ENCODE measurements around the gene TRAPPC4. TPM values are rescaled to one million over a fixed set of nuclear protein-coding genes. Genes with fewer than 3 reads are reported as not detected.

Gene TRAPPC4
- total and polyA plus RNA-seq, 2 donors (not counting 1 experiment from before 2014, with no cell fraction given): 61.4 to 64.5 TPM

DNA sequence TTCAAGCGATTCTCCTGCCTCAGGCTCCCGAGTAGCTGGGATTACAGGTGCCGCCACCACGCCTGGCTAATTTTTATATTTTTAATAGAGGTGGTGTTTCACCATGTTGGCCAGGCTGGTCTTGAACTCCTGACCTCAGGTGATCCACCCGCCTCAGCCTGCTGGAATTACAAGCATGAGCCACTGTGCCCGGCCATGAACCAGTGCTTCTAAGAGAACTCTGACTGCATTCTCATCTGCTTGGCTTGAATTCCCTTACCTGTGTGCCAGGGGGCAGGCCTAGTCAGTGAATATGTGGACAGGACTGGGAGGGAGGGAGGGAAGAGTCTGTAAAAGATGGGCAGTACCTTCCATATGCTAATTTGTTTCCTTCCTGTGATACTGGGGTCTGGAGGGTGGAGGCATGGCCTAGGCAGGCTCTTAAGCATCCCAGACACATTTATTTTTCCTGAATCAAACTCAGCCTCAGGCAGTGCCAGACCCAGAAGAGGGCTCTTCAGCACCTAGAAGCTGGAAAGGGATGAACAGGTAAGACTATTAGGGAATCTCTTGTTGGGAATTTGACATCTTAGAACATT, 7.0 kb upstream of the TRAPPC4 start:
- H3K9me3 ChIP-seq (ENCODE audit: control extremely low read depth in 1 of 3, control insufficient read depth in 2 of 3, insufficient read depth in 1 of 3, low read length in 2 of 3): no peaks in the 10 kb centered on the region
- Mint-ChIP-seq H3K9me3 (ENCODE audit: insufficient read depth) (no peaks in the 10 kb centered on the region), H3K27ac (no peak overlapping the region), H3K4me3 (no peak overlapping the region), H3K27me3 (no peaks in the 10 kb centered on the region), H3K4me1 (peaks cover 14% of the 10 kb centered on the region)
- peaks cover 6% of the 10 kb centered on the region for H4K20me1 ChIP-seq (ENCODE audit: control insufficient read depth, insufficient read depth, low read length, poor library complexity, severe bottlenecking)
- no peak for ATAC-seq (ENCODE audit: low read depth)
- CTCF ChIA-PET: no interaction called here
- no peak for DNase-seq
- intact Hi-C loops (cut with micrococcal nuclease): no loop called here
- no peak overlapping the region for H3K4me2 ChIP-seq (replicated peaks; ENCODE audit: low read depth, low read length, poor library complexity, severe bottlenecking)
- 96% methylated on average over 5 of the region's 6 CpGs for WGBS (ENCODE audit: insufficient coverage)
- H3K9ac ChIP-seq (ENCODE audit: low read length): no peak overlapping the region
- peaks cover 6 to 9% of the 10 kb centered on the region in 2 donors for H3K4me1 ChIP-seq (ENCODE audit: control insufficient read depth in 2 of 2, insufficient read depth in 2 of 2, low read length in 2 of 2)
- POLR2A ChIA-PET: no interaction called here
- no peak overlapping the region for H3K27ac ChIP-seq (ENCODE audit: low read length in 2 of 2)
- peaks cover 9% of the 10 kb centered on the region for H3K79me2 ChIP-seq (ENCODE audit: control insufficient read depth, insufficient read depth, low read length)
- no peak overlapping the region for H3K4me3 ChIP-seq (ENCODE audit: control extremely low read depth in 1 of 5, extremely low read depth in 1 of 5, insufficient read depth in 1 of 5, low read depth in 2 of 5, low read length in 4 of 5)
- no peaks in the 10 kb centered on the region for H3K27me3 ChIP-seq (replicated peaks in 1 of 4; ENCODE audit: control extremely low read depth in 1 of 4, control insufficient read depth in 3 of 4, insufficient read depth in 4 of 4, low read length in 3 of 4)
- H3K36me3 ChIP-seq (replicated peaks in 1 of 2; ENCODE audit: control extremely low read depth in 1 of 2, control insufficient read depth in 1 of 2, extremely low read depth in 1 of 2, insufficient read depth in 2 of 2, low read length in 1 of 2): peaks cover 0 to 70% of the 10 kb centered on the region in 2 experiments
- TF ChIP-seq, protein P1, sequence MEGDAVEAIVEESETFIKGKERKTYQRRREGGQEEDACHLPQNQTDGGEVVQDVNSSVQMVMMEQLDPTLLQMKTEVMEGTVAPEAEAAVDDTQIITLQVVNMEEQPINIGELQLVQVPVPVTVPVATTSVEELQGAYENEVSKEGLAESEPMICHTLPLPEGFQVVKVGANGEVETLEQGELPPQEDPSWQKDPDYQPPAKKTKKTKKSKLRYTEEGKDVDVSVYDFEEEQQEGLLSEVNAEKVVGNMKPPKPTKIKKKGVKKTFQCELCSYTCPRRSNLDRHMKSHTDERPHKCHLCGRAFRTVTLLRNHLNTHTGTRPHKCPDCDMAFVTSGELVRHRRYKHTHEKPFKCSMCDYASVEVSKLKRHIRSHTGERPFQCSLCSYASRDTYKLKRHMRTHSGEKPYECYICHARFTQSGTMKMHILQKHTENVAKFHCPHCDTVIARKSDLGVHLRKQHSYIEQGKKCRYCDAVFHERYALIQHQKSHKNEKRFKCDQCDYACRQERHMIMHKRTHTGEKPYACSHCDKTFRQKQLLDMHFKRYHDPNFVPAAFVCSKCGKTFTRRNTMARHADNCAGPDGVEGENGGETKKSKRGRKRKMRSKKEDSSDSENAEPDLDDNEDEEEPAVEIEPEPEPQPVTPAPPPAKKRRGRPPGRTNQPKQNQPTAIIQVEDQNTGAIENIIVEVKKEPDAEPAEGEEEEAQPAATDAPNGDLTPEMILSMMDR (IDR thresholded peaks at IDR 0.05): no peak
- TF ChIP-seq EZH2 (IDR thresholded peaks at IDR 0.05; ENCODE audit: borderline replicate concordance, insufficient read depth, low read depth, low read length, poor library complexity, severe bottlenecking): no peak
- H2AFZ ChIP-seq (ENCODE audit: insufficient read depth, low read depth, low read length, poor library complexity, severe bottlenecking): no peak overlapping the region

DNA sequence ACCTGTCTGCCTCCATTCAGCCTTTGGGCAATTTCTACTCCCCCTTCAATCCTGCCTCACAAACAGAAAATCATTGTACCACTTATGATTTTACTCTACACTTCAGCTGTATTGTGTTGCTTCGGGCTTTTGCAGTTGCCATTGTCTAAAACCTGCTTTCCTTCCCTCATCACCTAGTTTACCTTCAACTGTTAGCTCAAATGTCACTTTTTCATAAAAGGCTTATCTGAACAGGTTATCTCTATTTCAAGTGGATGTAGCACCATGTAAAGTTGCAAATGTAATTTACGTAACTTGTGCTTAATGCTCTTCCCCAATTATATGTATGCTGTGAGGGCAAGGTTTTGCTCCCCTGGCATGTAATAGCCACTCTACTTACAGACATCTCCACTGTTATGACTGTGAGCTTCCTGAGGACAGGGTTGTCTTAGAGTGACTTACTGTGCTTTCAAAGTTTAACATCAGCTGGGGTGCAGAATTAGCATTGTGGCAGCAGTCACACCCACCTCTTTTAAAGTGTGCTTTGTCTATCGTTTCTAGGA, 5.9 kb upstream of the TRAPPC4 start:
- intact Hi-C loops (cut with micrococcal nuclease): no loop called here

More for the DNA sequence above, 5.9 kb upstream of the TRAPPC4 start:
- Histone ChIP-seq H2AFZ (ENCODE audit: insufficient read depth, low read depth, low read length, poor library complexity, severe bottlenecking) (no peak overlapping the region), H3K27me3 (replicated peaks in 1 of 4; ENCODE audit: control extremely low read depth in 1 of 4, control insufficient read depth in 3 of 4, insufficient read depth in 4 of 4, low read length in 3 of 4) (no peaks in the 10 kb centered on the region), H3K9me3 (ENCODE audit: control extremely low read depth in 1 of 3, control insufficient read depth in 2 of 3, insufficient read depth in 1 of 3, low read length in 2 of 3) (no peaks in the 10 kb centered on the region), H3K36me3 (replicated peaks in 1 of 2; ENCODE audit: control extremely low read depth in 1 of 2, control insufficient read depth in 1 of 2, extremely low read depth in 1 of 2, insufficient read depth in 2 of 2, low read length in 1 of 2) (peaks cover 0 to 68% of the 10 kb centered on the region in 2 experiments), H3K27ac (ENCODE audit: low read length in 2 of 2) (peak overlapping the region in 1 of 2 donors; percentile 22), H3K4me3 (ENCODE audit: control extremely low read depth in 1 of 5, extremely low read depth in 1 of 5, insufficient read depth in 1 of 5, low read depth in 2 of 5, low read length in 4 of 5) (no peak overlapping the region), H3K9ac (ENCODE audit: low read length) (no peak overlapping the region), H4K20me1 (ENCODE audit: control insufficient read depth, insufficient read depth, low read length, poor library complexity, severe bottlenecking) (peaks cover 6% of the 10 kb centered on the region), H3K4me1 (ENCODE audit: control insufficient read depth in 2 of 2, insufficient read depth in 2 of 2, low read length in 2 of 2) (peaks cover 16 to 19% of the 10 kb centered on the region in 2 donors), H3K79me2 (ENCODE audit: control insufficient read depth, insufficient read depth, low read length) (peaks cover 19% of the 10 kb centered on the region), H3K4me2 (replicated peaks; ENCODE audit: low read depth, low read length, poor library complexity, severe bottlenecking) (no peak overlapping the region)
- WGBS (ENCODE audit: insufficient coverage): no CpG with 5 or more reads among the region's 3 CpGs
- Mint-ChIP-seq H3K9me3 (ENCODE audit: insufficient read depth) (no peaks in the 10 kb centered on the region), H3K4me1 (peaks cover 20% of the 10 kb centered on the region), H3K27me3 (no peaks in the 10 kb centered on the region), H3K4me3 (no peak overlapping the region), H3K27ac (peak overlapping the region; percentile 12)
- ChIA-PET POLR2A (interaction anchor here (1.6 kb wide), 1 partner anchor 15 kb away, joined by 6 read pairs; the partner anchor contains the start of gene CENATAC), CTCF (no interaction called here)
- no peak for DNase-seq
- TF ChIP-seq, protein P1 (IDR thresholded peaks at IDR 0.05): no peak
- no peak for TF ChIP-seq EZH2 (IDR thresholded peaks at IDR 0.05; ENCODE audit: borderline replicate concordance, insufficient read depth, low read depth, low read length, poor library complexity, severe bottlenecking)
- ATAC-seq (ENCODE audit: low read depth): no peak

All from B cell (primary cell).